ENCODE data around the gene TTC23. TPM values are rescaled to one million over a fixed set of nuclear protein-coding genes. Genes with fewer than 3 reads are reported as not detected.

The TTC23 gene
- total RNA-seq, 1 experiment from 2014 or later = 31.9 TPM

DNA sequence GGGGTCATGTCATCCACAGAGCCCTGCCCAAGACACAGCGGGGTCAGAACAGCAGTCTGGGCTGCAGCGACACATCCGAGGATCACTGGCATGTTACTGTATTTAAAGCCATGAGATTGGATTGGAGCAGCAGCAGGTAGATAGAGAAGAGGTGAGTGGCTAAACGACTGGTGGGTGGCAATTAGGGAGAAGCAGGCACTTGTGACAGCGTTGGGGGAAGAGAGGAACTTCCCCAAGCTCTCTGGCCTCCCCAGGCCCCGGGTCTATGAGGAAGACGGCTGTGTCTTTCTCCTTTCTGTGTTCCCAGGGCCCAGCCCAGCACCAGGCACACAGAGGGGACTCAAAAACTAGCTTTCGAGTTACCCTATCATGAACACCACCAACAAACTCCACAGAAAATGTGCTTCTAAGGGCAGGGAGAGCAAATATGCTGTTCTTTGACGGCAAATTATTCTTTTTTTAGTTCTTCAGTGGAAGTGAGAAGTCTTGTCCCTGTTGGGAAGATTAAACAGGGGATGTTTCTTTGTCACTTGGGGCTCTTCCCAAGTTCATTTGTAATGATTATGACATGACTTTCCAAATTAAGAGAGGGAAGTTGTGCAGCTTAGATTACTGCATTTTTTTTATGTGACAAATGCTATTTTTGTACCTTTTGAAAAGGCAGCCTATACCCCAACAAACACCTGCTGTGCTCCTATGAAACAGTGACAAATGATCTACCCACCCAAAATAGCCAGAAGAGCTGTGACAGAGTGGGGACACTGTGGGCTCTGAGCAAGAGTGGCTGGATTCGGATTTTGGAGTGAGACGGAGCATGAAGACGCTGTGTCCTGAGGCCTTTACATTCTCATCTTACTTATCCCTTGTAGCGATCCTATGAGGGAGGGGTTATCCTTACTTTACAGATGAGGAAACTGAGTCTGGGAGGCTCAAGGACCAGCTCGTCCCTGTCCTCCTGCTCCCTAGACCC lies 151.7 kb downstream of the TTC23 start:
- Histone ChIP-seq H3K27me3 (replicated peaks) (no peaks in the 10 kb centered on the region), H3K27ac (no peak overlapping the region), H3K4me1 (replicated peaks) (peaks cover 6% of the 10 kb centered on the region), H3K36me3 (no peaks in the 10 kb centered on the region), H3K4me3 (no peak overlapping the region), H3K9me3 (replicated peaks) (no peaks in the 10 kb centered on the region)
- no peak for DNase-seq (ENCODE audit: low read depth in 1 of 2, low spot score in 2 of 2)

DNA sequence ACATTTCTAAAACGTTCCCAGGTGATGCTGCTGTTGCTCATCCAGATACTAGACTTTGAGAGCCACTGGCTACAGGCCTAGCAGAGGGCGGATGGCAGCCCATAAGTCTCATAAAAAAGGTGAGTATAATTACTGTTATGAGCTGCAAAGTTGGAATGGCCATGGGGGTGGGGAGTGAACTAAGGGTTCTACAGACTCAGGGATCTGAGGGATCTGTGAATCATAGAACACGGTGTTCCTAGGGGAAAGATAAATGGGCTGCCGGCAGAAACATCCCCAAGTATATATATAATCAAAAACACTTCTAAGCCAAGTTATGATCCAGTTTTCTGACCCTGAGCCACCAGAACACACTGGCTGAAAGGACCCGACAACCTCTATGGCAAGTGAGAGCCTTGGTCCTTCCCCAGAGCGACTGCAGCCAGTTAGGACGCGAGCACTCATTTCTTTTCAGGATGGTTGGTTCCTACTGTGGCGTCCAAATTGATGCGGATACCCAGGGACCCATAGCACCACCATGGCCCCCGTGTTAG lies 152.4 kb downstream of the TTC23 start:
- 0 out of 2 replicates have a peak, but pooled peaks cover 2% of the 10 kb centered on the region for H3K9me3 ChIP-seq (replicated peaks)
- H3K27me3 ChIP-seq (replicated peaks) = no peaks in the 10 kb centered on the region
- no peaks in the 10 kb centered on the region for H3K36me3 ChIP-seq
- peaks cover 6% of the 10 kb centered on the region for H3K4me1 ChIP-seq (replicated peaks)
- no peak for DNase-seq (ENCODE audit: low read depth in 1 of 2, low spot score in 2 of 2)
- no peak overlapping the region for H3K4me3 ChIP-seq
- H3K27ac ChIP-seq = no peak overlapping the region

DNA sequence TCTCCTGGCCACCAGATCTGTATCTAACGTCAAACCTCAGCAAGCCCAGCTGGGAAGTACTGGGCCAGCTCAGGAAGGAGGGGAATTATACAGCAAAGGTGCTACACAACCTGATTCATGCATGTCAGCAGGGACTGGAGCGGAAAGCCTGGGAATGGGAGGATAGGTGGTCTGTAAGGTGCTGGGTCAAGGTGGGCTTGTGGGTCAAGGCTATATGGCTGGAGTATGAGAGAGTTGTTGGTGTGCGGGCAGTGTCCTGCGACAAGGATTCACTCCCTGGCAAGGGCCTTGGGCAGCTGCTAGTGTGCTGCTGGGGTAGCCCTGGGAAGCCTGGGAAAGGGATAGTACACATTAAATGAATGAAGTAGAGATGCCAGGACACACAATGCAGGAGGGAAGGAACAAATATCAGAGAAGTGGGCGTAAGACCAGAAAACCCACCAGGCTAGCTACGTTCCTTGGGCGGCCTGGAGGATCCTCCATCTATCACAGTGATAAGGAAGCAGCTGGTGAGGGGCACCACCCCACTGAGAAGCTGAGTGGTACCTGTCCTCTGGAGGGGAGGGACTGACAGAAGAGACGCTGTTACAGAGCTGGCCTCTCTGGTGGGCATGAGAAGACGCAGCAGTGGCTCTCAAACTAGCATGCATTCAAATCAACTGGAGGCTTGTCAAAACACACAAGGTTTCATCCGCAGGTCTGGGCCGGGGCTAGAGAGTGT lies 153.0 kb downstream of the TTC23 start:
- no peak for DNase-seq (ENCODE audit: low read depth in 1 of 2, low spot score in 2 of 2)
- Histone ChIP-seq H3K27ac (no peak overlapping the region), H3K4me3 (no peak overlapping the region), H3K4me1 (replicated peaks) (peaks cover 6% of the 10 kb centered on the region), H3K36me3 (no peaks in the 10 kb centered on the region), H3K9me3 (replicated peaks) (0 out of 2 replicates have a peak, but pooled peaks cover 2% of the 10 kb centered on the region), H3K27me3 (replicated peaks) (no peaks in the 10 kb centered on the region)

DNA sequence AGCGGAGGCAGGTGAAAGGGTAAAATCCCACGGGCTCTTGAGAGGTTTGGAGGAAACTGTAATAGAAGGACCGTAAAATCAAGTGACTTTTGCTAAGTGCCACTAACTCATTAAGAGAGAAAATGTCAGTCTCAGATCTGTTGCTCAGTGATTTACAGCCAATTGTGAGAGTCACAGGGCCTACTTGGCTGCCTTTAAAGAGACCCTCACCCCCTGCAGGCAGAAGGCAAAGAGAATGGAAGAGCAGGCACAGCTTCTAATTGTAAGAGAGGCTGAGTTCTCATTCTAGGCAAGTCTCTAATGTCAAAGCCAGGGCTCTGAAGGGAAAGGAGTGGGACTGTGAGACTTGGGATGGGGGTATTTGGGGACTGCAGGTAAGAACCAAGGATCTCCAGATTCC lies 153.8 kb downstream of the TTC23 start:
- H3K4me1 ChIP-seq (replicated peaks) = peaks cover 6% of the 10 kb centered on the region
- no peak overlapping the region for H3K27ac ChIP-seq
- H3K36me3 ChIP-seq = no peaks in the 10 kb centered on the region
- no peak for DNase-seq (ENCODE audit: low read depth in 1 of 2, low spot score in 2 of 2)
- H3K4me3 ChIP-seq = no peak overlapping the region
- no peaks in the 10 kb centered on the region for H3K27me3 ChIP-seq (replicated peaks)
- H3K9me3 ChIP-seq (replicated peaks) = 0 out of 2 replicates have a peak, but pooled peaks cover 2% of the 10 kb centered on the region

DNA sequence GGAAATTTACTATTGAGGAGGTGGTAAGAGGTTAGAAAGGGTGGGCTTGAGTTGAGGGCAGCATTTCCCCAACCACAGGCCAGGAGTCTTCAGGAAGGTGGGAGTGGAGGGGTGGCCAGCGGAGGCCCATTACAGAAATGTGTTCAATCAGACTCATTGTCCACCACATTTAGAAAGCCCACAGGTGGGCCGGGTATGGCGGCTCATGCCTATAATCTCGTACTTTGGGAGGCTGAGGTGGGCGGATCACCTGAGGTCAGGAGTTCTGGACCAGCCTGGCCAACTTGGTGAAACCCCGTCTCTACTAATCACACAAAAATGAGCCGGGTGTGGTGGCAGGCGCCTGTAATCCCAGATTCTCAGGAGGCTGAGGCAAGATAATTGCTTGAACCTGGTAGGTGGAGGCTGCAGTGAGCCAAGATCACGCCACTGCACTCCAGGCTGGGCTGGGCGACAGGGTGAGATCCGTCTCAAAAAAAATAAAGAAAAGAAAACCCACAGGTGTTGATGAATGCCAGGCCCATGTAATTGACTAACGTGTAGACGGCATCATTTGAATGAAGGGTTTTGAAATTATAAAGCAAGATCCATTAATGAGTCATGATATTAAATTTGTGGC lies 156.7 kb downstream of the TTC23 start:
- Histone ChIP-seq H3K4me3 (no peak overlapping the region), H3K9me3 (replicated peaks) (0 out of 2 replicates have a peak, but pooled peaks cover 2% of the 10 kb centered on the region)

DNA sequence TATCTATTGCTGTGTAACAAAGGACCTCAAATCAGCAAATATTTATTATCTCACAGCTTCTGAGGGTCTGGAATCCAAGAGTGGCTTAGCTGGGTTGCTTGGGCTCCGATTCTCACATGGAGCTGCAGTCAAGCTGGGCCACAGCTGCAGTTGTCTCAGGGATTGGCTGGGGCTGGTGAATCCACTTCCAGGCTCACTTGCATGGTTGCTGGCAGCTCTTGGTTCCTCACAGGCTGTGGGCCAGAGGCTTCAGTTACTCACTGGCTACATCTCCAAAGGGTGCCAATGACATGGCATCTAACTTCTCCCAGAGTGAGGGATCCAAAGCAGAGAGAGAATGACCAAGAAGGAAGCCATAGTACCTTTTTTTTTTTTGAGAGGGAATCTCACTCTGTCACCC lies 158.4 kb downstream of the TTC23 start:
- no peak overlapping the region for H3K4me3 ChIP-seq

More for the DNA sequence above, 156.7 kb downstream of the TTC23 start:
- H3K36me3 ChIP-seq = no peaks in the 10 kb centered on the region
- no peak for DNase-seq (ENCODE audit: low read depth in 1 of 2, low spot score in 2 of 2)
- no peak overlapping the region for H3K27ac ChIP-seq
- no peaks in the 10 kb centered on the region for H3K27me3 ChIP-seq (replicated peaks)
- no peaks in the 10 kb centered on the region for H3K4me1 ChIP-seq (replicated peaks)

DNA sequence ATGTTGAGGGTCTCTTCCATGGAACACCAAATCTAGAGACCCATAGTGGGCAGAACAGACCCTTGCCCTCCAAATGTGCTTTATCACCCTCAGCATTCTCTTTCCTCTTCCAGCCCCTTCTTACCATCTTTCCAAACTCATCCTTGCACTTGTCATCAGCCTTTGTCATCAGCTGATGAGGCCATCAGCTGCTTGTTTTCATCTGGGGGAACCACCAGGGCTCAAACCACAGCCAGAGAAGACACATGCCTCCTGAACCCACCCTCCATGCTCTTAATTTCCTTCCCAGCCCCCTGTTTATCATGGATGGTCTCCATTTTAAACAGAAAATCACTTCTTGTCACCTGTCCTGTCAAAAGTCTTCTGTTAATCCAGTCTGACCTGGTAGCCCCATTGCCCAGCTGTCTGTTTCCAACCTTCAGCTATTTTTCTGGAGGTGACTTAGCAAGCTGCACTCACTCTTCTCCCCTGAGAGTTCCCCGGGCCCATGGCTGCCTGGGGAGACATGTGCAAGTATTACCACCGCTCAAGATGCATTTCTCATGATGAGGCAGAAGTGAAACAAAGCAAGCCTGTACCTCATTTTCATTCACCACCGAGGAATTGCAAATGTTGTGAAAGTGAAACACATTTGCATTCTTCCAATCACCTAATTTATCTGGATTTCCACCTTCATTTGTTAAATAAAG lies 159.2 kb downstream of the TTC23 start:
- H3K27me3 ChIP-seq (replicated peaks) = no peaks in the 10 kb centered on the region
- no peak for DNase-seq (ENCODE audit: low read depth in 1 of 2, low spot score in 2 of 2)
- no peaks in the 10 kb centered on the region for H3K36me3 ChIP-seq
- 0 out of 2 replicates have a peak, but pooled peaks cover 2% of the 10 kb centered on the region for H3K9me3 ChIP-seq (replicated peaks)
- H3K4me1 ChIP-seq (replicated peaks) = no peaks in the 10 kb centered on the region
- no peak overlapping the region for H3K27ac ChIP-seq
- H3K4me3 ChIP-seq = no peak overlapping the region

More for the DNA sequence above, 158.4 kb downstream of the TTC23 start:
- Histone ChIP-seq H3K36me3 (no peaks in the 10 kb centered on the region), H3K4me1 (replicated peaks) (no peaks in the 10 kb centered on the region), H3K9me3 (replicated peaks) (0 out of 2 replicates have a peak, but pooled peaks cover 2% of the 10 kb centered on the region), H3K27me3 (replicated peaks) (no peaks in the 10 kb centered on the region), H3K27ac (no peak overlapping the region)
- DNase-seq (ENCODE audit: low read depth in 1 of 2, low spot score in 2 of 2) = no peak

DNA sequence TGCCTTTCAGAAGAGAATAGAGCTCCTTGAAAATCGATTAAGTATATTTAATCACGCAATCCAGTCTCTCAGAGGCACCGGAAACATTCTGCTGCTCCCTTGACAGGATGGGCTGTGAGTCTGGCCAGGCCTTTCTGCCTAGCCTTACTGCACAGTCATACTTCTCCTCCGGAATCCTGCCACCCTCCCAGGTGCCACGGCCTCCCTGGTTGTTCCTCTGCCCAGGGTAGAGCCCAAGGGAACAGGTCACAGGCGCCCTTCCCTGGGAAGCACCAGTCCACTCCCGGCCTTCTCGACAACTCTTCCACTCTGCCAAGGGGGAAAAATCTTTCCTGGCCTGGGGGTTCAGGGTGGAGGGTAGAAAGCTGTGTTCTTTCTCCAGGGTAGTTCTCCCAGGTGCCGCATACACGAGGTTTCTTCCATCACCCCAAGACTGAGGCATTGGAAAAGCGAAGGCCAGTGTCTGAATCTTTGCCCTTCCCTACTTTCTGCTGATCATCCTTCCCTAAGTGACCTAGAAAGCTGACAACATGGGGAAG lies 161.9 kb downstream of the TTC23 start:
- no peak overlapping the region for H3K27ac ChIP-seq

DNA sequence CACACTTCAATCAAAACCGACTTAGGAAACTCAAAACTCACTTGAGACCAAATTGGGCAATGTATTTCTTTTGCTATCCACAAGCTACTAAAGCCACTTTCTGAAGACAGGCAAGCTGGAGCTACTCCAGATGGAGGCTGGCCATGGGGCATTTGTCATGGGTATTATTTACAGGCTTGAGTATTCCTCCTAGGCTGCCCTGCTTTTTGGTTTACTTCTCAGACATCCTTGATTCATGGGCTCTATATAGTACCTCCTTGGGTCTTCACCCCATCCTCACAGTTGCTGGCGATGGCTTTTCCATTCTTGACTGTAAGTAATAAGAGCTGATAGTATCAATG lies 163.1 kb downstream of the TTC23 start:
- H3K4me3 ChIP-seq = no peak overlapping the region
- H3K4me1 ChIP-seq (replicated peaks) = no peaks in the 10 kb centered on the region
- H3K36me3 ChIP-seq = no peaks in the 10 kb centered on the region
- no peak for DNase-seq (ENCODE audit: low read depth in 1 of 2, low spot score in 2 of 2)
- H3K27me3 ChIP-seq (replicated peaks) = no peaks in the 10 kb centered on the region; the same call in 1 of the 2 replicates
- no peak overlapping the region for H3K27ac ChIP-seq
- H3K9me3 ChIP-seq (replicated peaks) = no peaks in the 10 kb centered on the region

More for the DNA sequence above, 161.9 kb downstream of the TTC23 start:
- Histone ChIP-seq H3K4me1 (replicated peaks) (no peaks in the 10 kb centered on the region), H3K36me3 (no peaks in the 10 kb centered on the region), H3K9me3 (replicated peaks) (0 out of 2 replicates have a peak, but pooled peaks cover 2% of the 10 kb centered on the region), H3K4me3 (no peak overlapping the region), H3K27me3 (replicated peaks) (no peaks in the 10 kb centered on the region; the same call in 1 of the 2 replicates)
- no peak for DNase-seq (ENCODE audit: low read depth in 1 of 2, low spot score in 2 of 2)

Other genes with a start within 250 kb of the TTC23 start
- not detected in 2 replicates for gene PGPEP1L, start 241.8 kb downstream of the TTC23 start, total RNA-seq (2014; rRNA removed; shearing (Covaris generic))
- gene SYNM, start 144.5 kb downstream of the TTC23 start, total RNA-seq (2014; rRNA removed; shearing (Covaris generic)) = 71.3 TPM in 2 replicates
- gene LRRC28, start 1.9 kb upstream of the TTC23 start, total RNA-seq (2014; rRNA removed; shearing (Covaris generic)) = 7.9 and 24.8 TPM in 2 replicates

All from SJSA1 (cell line).